RWPE2 (cell line): Measurements from ENCODE around the gene UBL7.

ENCODE experiments used
- ATAC-seq: fragments of 200-7000 bp; cut with Tn5 transposase; 3 replicates; pipeline ENCODE4 v1.9.1; 2021; ENCODE audit warnings: low read depth
- DNase-seq: peaks from one replicate; pipeline ENCODE4 v3.0.0-alpha.2; 2020; ENCODE audit warnings: low spot score
- H3K27ac ChIP-seq: fragments of 450-650 bp; 2 replicates; pipeline ENCODE4 v1.5.1; 2017; ENCODE audit warnings: mild to moderate bottlenecking; ENCODE audit not compliant: poor library complexity, severe bottlenecking
- H3K27me3 ChIP-seq: fragments of 250-450 bp; sonication (Bioruptor Pico); 2 replicates; pipeline ENCODE4 v1.5.1; 2021; ENCODE audit warnings: mild to moderate bottlenecking, moderate library complexity; ENCODE audit not compliant: insufficient read depth, poor library complexity, severe bottlenecking
- H3K36me3 ChIP-seq: fragments of 250-450 bp; sonication (Bioruptor Pico); 2 replicates; pipeline ENCODE4 v1.5.1; 2020; ENCODE audit warnings: low read depth, mild to moderate bottlenecking, moderate library complexity
- H3K4me1 ChIP-seq: fragments of 250-450 bp; sonication (Bioruptor Pico); 2 replicates; pipeline ENCODE4 v1.5.1; 2021; ENCODE audit warnings: mild to moderate bottlenecking, moderate library complexity; ENCODE audit not compliant: insufficient read depth, poor library complexity, severe bottlenecking
- H3K4me3 ChIP-seq: fragments of 250-450 bp; sonication (Bioruptor Pico); 2 replicates; pipeline ENCODE4 v1.5.1; 2021; ENCODE audit warnings: mild to moderate bottlenecking, moderate library complexity; ENCODE audit not compliant: severe bottlenecking
- H3K9me3 ChIP-seq: fragments of 250-450 bp; sonication (Bioruptor Pico); 2 replicates; pipeline ENCODE4 v1.5.1; 2021; ENCODE audit warnings: mild to moderate bottlenecking, moderate library complexity; ENCODE audit not compliant: severe bottlenecking
- TF ChIP-seq, protein P1 (sequence below): fragments of 450-650 bp; IDR thresholded peaks from one replicate; pipeline ENCODE4 v1.5.1; 2017; ENCODE audit warnings: mild to moderate bottlenecking, moderate library complexity; ENCODE audit not compliant: poor library complexity, severe bottlenecking

Gene UBL7

DNA sequence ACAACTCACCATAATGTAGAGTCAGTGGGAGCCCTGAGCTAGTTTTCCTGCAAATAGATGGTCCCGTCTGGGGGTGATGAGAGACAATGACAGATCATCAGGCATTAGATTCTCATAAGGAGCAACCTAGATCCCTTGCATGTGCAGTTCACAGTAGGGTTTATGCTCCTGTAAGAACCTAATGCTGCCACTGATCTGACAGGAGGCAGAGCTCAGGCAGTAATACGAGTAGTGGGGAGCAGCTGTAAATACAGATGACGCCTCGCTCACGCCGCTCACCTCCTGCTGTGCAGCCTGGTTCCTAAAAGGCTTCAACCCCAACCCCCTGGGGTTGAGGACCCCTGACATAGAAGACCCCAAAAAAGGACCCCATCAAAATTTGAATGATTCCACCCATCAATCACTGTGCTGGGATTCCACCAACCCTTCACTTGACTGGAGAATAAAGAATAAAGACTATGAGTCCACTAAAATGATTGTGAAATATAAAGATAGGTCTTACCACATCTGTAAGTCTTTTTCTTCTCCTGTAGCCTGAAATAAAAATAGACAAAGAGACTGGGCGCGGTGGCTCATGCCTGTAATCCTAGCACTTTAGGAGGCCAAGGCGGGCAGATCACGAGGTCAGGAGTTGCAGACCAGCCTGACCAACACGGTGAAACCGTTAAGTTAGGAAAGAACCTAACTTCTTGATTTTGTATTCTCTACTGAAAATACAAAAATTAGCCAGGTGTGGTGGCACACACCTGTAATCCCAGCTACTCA, 9.9 kb upstream of the UBL7 start:
- DNase-seq = no peak
- no peak for ATAC-seq
- peaks cover 28% of the 10 kb centered on the region for H3K36me3 ChIP-seq
- no peak overlapping the region for H3K27ac ChIP-seq
- no peaks in the 10 kb centered on the region for H3K27me3 ChIP-seq
- H3K9me3 ChIP-seq = no peaks in the 10 kb centered on the region
- TF ChIP-seq, protein P1, sequence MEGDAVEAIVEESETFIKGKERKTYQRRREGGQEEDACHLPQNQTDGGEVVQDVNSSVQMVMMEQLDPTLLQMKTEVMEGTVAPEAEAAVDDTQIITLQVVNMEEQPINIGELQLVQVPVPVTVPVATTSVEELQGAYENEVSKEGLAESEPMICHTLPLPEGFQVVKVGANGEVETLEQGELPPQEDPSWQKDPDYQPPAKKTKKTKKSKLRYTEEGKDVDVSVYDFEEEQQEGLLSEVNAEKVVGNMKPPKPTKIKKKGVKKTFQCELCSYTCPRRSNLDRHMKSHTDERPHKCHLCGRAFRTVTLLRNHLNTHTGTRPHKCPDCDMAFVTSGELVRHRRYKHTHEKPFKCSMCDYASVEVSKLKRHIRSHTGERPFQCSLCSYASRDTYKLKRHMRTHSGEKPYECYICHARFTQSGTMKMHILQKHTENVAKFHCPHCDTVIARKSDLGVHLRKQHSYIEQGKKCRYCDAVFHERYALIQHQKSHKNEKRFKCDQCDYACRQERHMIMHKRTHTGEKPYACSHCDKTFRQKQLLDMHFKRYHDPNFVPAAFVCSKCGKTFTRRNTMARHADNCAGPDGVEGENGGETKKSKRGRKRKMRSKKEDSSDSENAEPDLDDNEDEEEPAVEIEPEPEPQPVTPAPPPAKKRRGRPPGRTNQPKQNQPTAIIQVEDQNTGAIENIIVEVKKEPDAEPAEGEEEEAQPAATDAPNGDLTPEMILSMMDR = no peak
- no peak overlapping the region for H3K4me3 ChIP-seq
- no peaks in the 10 kb centered on the region for H3K4me1 ChIP-seq

GRCh38 chr15:74468341-74469032, 7.5 kb upstream of the UBL7 start:
- Histone ChIP-seq H3K9me3 (no peaks in the 10 kb centered on the region), H3K4me1 (no peaks in the 10 kb centered on the region), H3K27me3 (no peaks in the 10 kb centered on the region), H3K36me3 (peaks cover 34% of the 10 kb centered on the region), H3K27ac (no peak overlapping the region), H3K4me3 (no peak overlapping the region)
- TF ChIP-seq, protein P1 = no peak
- DNase-seq (no peak), ATAC-seq (no peak)

DNA sequence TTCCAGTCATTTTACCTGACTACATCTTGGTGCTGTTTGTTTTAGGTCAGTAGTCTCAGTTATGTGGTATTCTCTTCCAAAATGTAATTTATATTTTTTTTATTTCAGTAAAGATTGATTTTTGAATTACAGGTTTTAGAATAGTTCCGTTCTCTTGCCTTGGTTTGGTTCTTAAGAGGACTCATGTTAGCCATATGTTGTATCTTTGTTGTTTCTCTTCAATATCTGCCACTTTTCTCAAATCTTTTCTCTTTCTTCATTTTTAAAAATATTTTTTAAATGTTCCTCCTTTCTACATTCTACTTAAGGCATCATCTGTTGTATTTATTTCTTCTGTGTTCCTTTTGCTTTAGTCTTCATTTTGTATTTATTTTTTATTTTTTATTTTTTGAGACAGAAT, 5.6 kb upstream of the UBL7 start:
- no peak overlapping the region for H3K27ac ChIP-seq
- no peak for ATAC-seq
- H3K27me3 ChIP-seq = no peaks in the 10 kb centered on the region
- no peaks in the 10 kb centered on the region for H3K9me3 ChIP-seq
- peaks cover 36% of the 10 kb centered on the region for H3K36me3 ChIP-seq
- peaks cover 11% of the 10 kb centered on the region for H3K4me1 ChIP-seq
- TF ChIP-seq, protein P1 = no peak
- no peak for DNase-seq
- no peak overlapping the region for H3K4me3 ChIP-seq

DNA sequence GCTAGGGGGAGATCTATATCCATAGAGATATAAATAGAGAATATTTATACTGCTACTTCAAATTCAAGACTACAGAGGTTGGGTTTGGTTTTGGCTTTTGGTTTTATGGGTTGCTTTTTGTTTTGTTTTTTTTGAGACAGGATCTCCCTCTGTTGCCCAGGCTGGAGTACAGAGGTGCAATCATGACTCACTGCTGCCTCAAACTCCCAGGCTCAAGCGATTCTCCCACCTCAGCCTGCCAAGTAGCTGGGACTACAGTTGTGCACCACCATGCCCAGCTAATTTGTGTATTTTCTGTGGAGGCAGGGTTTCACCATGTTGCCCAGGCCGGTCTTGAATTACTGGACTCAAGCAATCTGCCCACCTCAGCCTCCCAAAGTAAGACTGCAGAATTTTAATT, 3.9 kb upstream of the UBL7 start:
- ATAC-seq = no peak
- H3K27me3 ChIP-seq = no peaks in the 10 kb centered on the region
- no peak overlapping the region for H3K27ac ChIP-seq
- peaks cover 11% of the 10 kb centered on the region for H3K4me1 ChIP-seq
- TF ChIP-seq, protein P1 = no peak
- H3K4me3 ChIP-seq = no peak overlapping the region
- peaks cover 36% of the 10 kb centered on the region for H3K36me3 ChIP-seq
- no peak for DNase-seq
- no peaks in the 10 kb centered on the region for H3K9me3 ChIP-seq

DNA sequence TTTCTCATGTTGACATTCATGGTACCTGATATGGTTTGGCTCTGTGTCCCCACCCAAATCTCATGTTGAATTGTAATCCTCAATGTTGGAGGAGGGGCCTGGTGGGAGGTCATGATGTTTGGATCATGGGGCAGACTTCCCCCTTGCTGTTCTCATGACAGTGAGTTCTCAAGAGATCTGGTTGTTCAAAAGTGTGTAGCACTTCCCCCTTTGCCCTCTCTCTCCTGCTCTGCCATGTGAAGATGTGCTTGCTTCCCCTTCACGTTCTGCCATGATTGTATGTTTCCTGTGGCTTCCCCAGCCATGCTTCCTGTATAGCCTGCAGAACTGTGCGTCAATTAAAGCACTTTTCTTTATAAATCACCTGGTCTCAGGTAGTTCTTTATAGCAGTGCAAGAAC, 3.3 kb upstream of the UBL7 start:
- TF ChIP-seq, protein P1 = no peak
- Histone ChIP-seq H3K27me3 (no peaks in the 10 kb centered on the region), H3K4me1 (peaks cover 11% of the 10 kb centered on the region), H3K27ac (no peak overlapping the region), H3K4me3 (no peak overlapping the region), H3K9me3 (no peaks in the 10 kb centered on the region), H3K36me3 (peaks cover 32% of the 10 kb centered on the region)
- DNase-seq (no peak), ATAC-seq (no peak)
